Measurements from ENCODE around the gene EXTL1. TPM values are rescaled to one million over a fixed set of nuclear protein-coding genes. Genes with fewer than 3 reads are reported as not detected.

Gene EXTL1
- total and polyA plus RNA-seq, 2 of the 4 experiments (the other 2 are of a cell fraction), result 0.90 to 5.2 TPM

DNA sequence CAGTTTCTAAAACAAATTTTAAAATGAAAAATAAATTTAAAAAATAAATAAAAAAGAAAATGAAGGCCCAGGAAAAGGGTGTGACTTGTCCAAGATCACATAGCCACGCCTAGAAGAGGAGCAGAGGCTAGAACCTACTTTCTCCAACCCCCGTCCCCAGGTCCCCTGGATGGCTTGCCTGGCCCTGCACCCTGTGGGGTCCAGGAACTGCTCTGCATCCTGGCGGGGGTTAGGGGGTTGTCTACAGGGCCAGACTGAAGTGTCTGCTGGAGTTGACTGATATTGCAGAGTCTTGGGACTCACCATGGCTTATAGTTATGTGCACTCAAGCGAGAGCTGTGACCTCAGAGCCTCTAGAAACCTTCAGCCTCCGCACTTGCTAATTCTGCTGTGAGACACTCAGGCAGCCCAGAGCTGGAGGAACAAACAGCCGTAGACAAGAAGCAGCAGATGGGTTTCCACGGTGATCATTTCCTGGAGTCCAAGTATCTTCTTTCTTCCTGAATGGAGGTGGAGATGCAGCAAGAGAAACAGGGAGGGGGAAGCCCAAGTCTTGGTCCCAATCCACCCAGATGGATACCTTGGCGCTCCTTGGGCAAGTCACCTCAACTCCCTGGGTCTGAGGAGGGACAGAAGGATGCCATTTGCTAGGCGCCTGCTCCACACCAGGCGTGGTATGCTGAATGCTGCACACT, 5.2 kb upstream of the EXTL1 start:
- Histone ChIP-seq H2AK9ac (replicated peaks; ENCODE audit: low read depth, low read length, poor library complexity) (no peak overlapping the region), H2BK5ac (ENCODE audit: low read depth, low read length, poor library complexity, severe bottlenecking) (no peak overlapping the region), H3K4me1 (ENCODE audit: control insufficient read depth, insufficient read depth, low read length) (peaks cover 28% of the 10 kb centered on the region), H3K9me1 (ENCODE audit: insufficient read depth, low read length) (peaks cover 10% of the 10 kb centered on the region), H3K36me3 (ENCODE audit: control insufficient read depth, insufficient read depth, low read length) (no peaks in the 10 kb centered on the region), H3K4ac (ENCODE audit: low read depth, low read length) (peak overlapping the region; percentile 71; the same call in 1 of the 2 replicates), H4K91ac (ENCODE audit: insufficient read depth, low read depth, low read length) (no peak overlapping the region), H3K23ac (ENCODE audit: low read depth, low read length) (no peak overlapping the region), H2BK20ac (ENCODE audit: low read depth, low read length) (no peak overlapping the region), H2AK5ac (ENCODE audit: low read depth, low read length) (no peak overlapping the region), H3K9me3 (ENCODE audit: control insufficient read depth, insufficient read depth, low read length) (no peaks in the 10 kb centered on the region), H3K56ac (ENCODE audit: extremely low read depth, insufficient read depth, low read length) (no peak overlapping the region), H3K27me3 (ENCODE audit: control insufficient read depth, insufficient read depth, low read length) (no peaks in the 10 kb centered on the region), H4K20me1 (ENCODE audit: insufficient read depth, low read length) (no peaks in the 10 kb centered on the region), H3K9ac (ENCODE audit: low read depth, low read length) (no peak overlapping the region), H3K27ac (ENCODE audit: insufficient read depth, low read length) (no peak overlapping the region), H4K5ac (ENCODE audit: low read depth, low read length) (no peak overlapping the region), H2AFZ (replicated peaks; ENCODE audit: low read length, poor library complexity) (no peak overlapping the region), H3K4me2 (ENCODE audit: low read depth, low read length) (no peak overlapping the region), H3K79me1 (ENCODE audit: low read depth in 1 of 2, low read length in 2 of 2) (no peaks in the 10 kb centered on the region), H2BK120ac (ENCODE audit: low read depth, low read length) (peak overlapping the region; percentile 32; the same call in 1 of the 2 replicates), H3K18ac (ENCODE audit: low read depth, low read length) (no peak overlapping the region), H3K14ac (replicated peaks; ENCODE audit: low read depth, low read length) (no peak overlapping the region), H3K4me3 (ENCODE audit: insufficient read depth, low read depth, low read length) (no peak overlapping the region), H2BK15ac (ENCODE audit: low read depth, low read length) (no peak overlapping the region), H4K8ac (ENCODE audit: low read depth in 2 of 2, low read length in 2 of 2) (no peak overlapping the region)
- ChIA-PET CTCF (interaction anchor here (0.6 to 1.8 kb wide), 3 partner anchors 19 to 154 kb away, joined by 3 to 5 read pairs (median 3); partner anchors contain the start of genes PAFAH2 and ZNF593), POLR2A (ENCODE audit: unreplicated experiment) (no interaction called here)
- DNase-seq (peak; percentile 29), ATAC-seq (ENCODE audit: low read depth) (no peak)
- in situ Hi-C loops (cut with MboI; ENCODE audit: low sequenced_read_pairs), result no loop called here
- 83% methylated on average over 1 of the region's 10 CpGs; no CpG with 5 or more reads in 1 of the 2 experiments for WGBS, 2 experiments (ENCODE audit: extremely low coverage in 2 of 2, insufficient read length in 1 of 2)
- no TSS peak for BruUV-seq (replicated peaks)
- intact Hi-C loops (cut with micrococcal nuclease), result no loop called here
- TF ChIP-seq NFE2L2 (IDR thresholded peaks at IDR 0.05; ENCODE audit: low read depth, low read length) (no peak), CEBPB (IDR thresholded peaks at IDR 0.05; ENCODE audit: low read depth, low read length) (no peak), MAFK (IDR thresholded peaks at IDR 0.05; ENCODE audit: low read depth, low read length) (no peak), RCOR1 (IDR thresholded peaks at IDR 0.05; ENCODE audit: insufficient replicate concordance, low read length) (no peak)
- TF ChIP-seq, protein P1, sequence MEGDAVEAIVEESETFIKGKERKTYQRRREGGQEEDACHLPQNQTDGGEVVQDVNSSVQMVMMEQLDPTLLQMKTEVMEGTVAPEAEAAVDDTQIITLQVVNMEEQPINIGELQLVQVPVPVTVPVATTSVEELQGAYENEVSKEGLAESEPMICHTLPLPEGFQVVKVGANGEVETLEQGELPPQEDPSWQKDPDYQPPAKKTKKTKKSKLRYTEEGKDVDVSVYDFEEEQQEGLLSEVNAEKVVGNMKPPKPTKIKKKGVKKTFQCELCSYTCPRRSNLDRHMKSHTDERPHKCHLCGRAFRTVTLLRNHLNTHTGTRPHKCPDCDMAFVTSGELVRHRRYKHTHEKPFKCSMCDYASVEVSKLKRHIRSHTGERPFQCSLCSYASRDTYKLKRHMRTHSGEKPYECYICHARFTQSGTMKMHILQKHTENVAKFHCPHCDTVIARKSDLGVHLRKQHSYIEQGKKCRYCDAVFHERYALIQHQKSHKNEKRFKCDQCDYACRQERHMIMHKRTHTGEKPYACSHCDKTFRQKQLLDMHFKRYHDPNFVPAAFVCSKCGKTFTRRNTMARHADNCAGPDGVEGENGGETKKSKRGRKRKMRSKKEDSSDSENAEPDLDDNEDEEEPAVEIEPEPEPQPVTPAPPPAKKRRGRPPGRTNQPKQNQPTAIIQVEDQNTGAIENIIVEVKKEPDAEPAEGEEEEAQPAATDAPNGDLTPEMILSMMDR (conservative IDR thresholded peaks at IDR 0.05; ENCODE audit: low read depth, low read length), result no peak
- dilution Hi-C loops (cut with HindIII; ENCODE audit: low sequenced_read_pairs, unreplicated experiment), result no loop called here

All from IMR-90 (cell line).